Endothelial cell (in vitro differentiated cells): ENCODE data around the gene TOMM20. TPM values are rescaled to one million over a fixed set of nuclear protein-coding genes. Genes with fewer than 3 reads are reported as not detected.
"Not testable (repeated sequence)": the region's sequence is repeated elsewhere in the genome, so short reads cannot be mapped to it uniquely, and the experiment has no call there.

Experiments used
- DNase-seq: peaks from one replicate; pipeline ENCODE4 v3.0.0; 2021; ENCODE audit warnings: low spot score
- H3K27ac Mint-ChIP-seq: one replicate; pipeline ENCODE4 v1.8.0; 2021; ENCODE audit warnings: mixed read lengths, inconsistent platforms; ENCODE audit not compliant: unreplicated experiment
- H3K27me3 Mint-ChIP-seq: one replicate; pipeline ENCODE4 v1.8.0; 2021; ENCODE audit warnings: mild to moderate bottlenecking, moderate library complexity, mixed read lengths, inconsistent platforms; ENCODE audit not compliant: unreplicated experiment
- H3K36me3 Mint-ChIP-seq: one replicate; pipeline ENCODE4 v1.8.0; 2021; ENCODE audit warnings: mild to moderate bottlenecking, low read depth, mixed read lengths, inconsistent platforms; ENCODE audit not compliant: unreplicated experiment
- H3K4me1 Mint-ChIP-seq: one replicate; pipeline ENCODE4 v1.8.0; 2021; ENCODE audit warnings: mild to moderate bottlenecking, mixed read lengths, inconsistent platforms; ENCODE audit not compliant: unreplicated experiment
- H3K4me3 Mint-ChIP-seq: one replicate; pipeline ENCODE4 v1.8.0; 2021; ENCODE audit warnings: mild to moderate bottlenecking, mixed read lengths, inconsistent platforms; ENCODE audit not compliant: unreplicated experiment
- H3K9me3 Mint-ChIP-seq: one replicate; pipeline ENCODE4 v1.8.0; 2021; ENCODE audit warnings: mixed read lengths, inconsistent platforms; ENCODE audit not compliant: unreplicated experiment
- CTCF ChIP-seq: fragments of 200-600 bp; sonication (generic); IDR thresholded peaks from one replicate; pipeline ENCODE4 v1.5.0; 2021; ENCODE audit warnings: antibody characterized with exemption; ENCODE audit not compliant: unreplicated experiment
- total RNA-seq: library from RNA; stranded (reverse); fragmentation: NEBNext Ultra II Directional; extraction: Animal tissue kit (Norgen Biotek cat#: 25700); gene quantifications from one replicate; pipeline ENCODE4 v1.2.1, GENCODE V29; 2021; ENCODE audit not compliant: unreplicated experiment

TOMM20 gene
- total RNA-seq, 1 donor from 2014 or later = 105 TPM

GRCh38 chr1:235073968-235074522 lies 54.6 kb downstream of the TOMM20 start:
- DNase-seq = no peak
- H3K4me3 Mint-ChIP-seq = no peak overlapping the region
- TF ChIP-seq CTCF = no peak
- no peaks in the 10 kb centered on the region for H3K36me3 Mint-ChIP-seq
- H3K9me3 Mint-ChIP-seq = no peaks in the 10 kb centered on the region
- peaks cover 5% of the 10 kb centered on the region for H3K27me3 Mint-ChIP-seq
- no peak overlapping the region for H3K27ac Mint-ChIP-seq
- peaks cover 31% of the 10 kb centered on the region for H3K4me1 Mint-ChIP-seq

- Mint-ChIP-seq H3K4me3 (no peak overlapping the region), H3K27me3 (peaks cover 5% of the 10 kb centered on the region), H3K27ac (no peak overlapping the region), H3K36me3 (no peaks in the 10 kb centered on the region), H3K4me1 (peaks cover 31% of the 10 kb centered on the region), H3K9me3 (no peaks in the 10 kb centered on the region)
- no peak for TF ChIP-seq CTCF
- no peak for DNase-seq
These were observed 55.2 kb downstream of the TOMM20 start for GRCh38 chr1:235073331-235073967.

GRCh38 chr1:235072577-235072976 lies 56.1 kb downstream of the TOMM20 start:
- DNase-seq, H3K27me3 Mint-ChIP-seq, H3K9me3 Mint-ChIP-seq, H3K4me3 Mint-ChIP-seq, H3K36me3 Mint-ChIP-seq, H3K27ac Mint-ChIP-seq: not testable (repeated sequence)
- H3K4me1 Mint-ChIP-seq = peaks cover 35% of the 10 kb centered on the region

GRCh38 chr1:235072096-235072495 lies 56.5 kb downstream of the TOMM20 start:
- no peaks in the 10 kb centered on the region for H3K36me3 Mint-ChIP-seq
- no peak for TF ChIP-seq CTCF
- H3K27ac Mint-ChIP-seq = no peak overlapping the region
- H3K4me3 Mint-ChIP-seq = no peak overlapping the region
- peaks cover 8% of the 10 kb centered on the region for H3K27me3 Mint-ChIP-seq
- H3K4me1 Mint-ChIP-seq = peaks cover 37% of the 10 kb centered on the region
- no peaks in the 10 kb centered on the region for H3K9me3 Mint-ChIP-seq
- no peak for DNase-seq

- H3K4me3 Mint-ChIP-seq = no peak overlapping the region
- peaks cover 8% of the 10 kb centered on the region for H3K27me3 Mint-ChIP-seq
- no peaks in the 10 kb centered on the region for H3K9me3 Mint-ChIP-seq
- peaks cover 30% of the 10 kb centered on the region for H3K4me1 Mint-ChIP-seq
- no peaks in the 10 kb centered on the region for H3K36me3 Mint-ChIP-seq
- no peak overlapping the region for H3K27ac Mint-ChIP-seq
- TF ChIP-seq CTCF = no peak
- no peak for DNase-seq
These were observed 57.8 kb downstream of the TOMM20 start for GRCh38 chr1:235070819-235071218.
